OCI-LY7 (cell line): Measurements from ENCODE around the gene RET. TPM values are rescaled to one million over a fixed set of nuclear protein-coding genes. Genes with fewer than 3 reads are reported as not detected.

Source experiments
- BruUV-seq: library from RNA; stranded (reverse); fragments of 400-500 nt; replicated peaks from 2 replicates; lab custom pipeline; 2021; lab: Mats Ljungman, UMichigan
- CTCF ChIA-PET: fragments of 300-600 bp; sonication (Branson Sonifier 250); formaldehyde crosslinking; loops from one replicate; lab custom pipeline; 2022; ENCODE audit warnings: antibody characterized with exemption; ENCODE audit not compliant: unreplicated experiment; lab: Charles Lee
- POLR2A ChIA-PET: fragments of 300-600 bp; sonication (Branson Sonifier 250); formaldehyde crosslinking; loops from one replicate; lab custom pipeline; 2022; ENCODE audit warnings: antibody characterized with exemption; lab: Charles Lee
- DNase-seq: peaks from one replicate; pipeline ENCODE4 v3.0.0-alpha.2; 2015; ENCODE audit warnings: low spot score
- H2AFZ ChIP-seq: fragments of 200-600 bp; sonication (generic), shearing (Covaris generic); 2 replicates; pipeline ENCODE4 v1.6.1; 2014; ENCODE audit warnings: mild to moderate bottlenecking, antibody characterized with exemption, low read length, moderate library complexity
- H3K27ac ChIP-seq: fragments of 200-600 bp; sonication (generic); 2 replicates; pipeline ENCODE4 v1.5.1; 2014; ENCODE audit warnings: mixed run types, low read depth, mild to moderate bottlenecking, moderate library complexity, low read length, inconsistent platforms; ENCODE audit not compliant: poor library complexity, severe bottlenecking
- H3K36me3 ChIP-seq: fragments of 200-600 bp; sonication (generic); 2 replicates; pipeline ENCODE4 v1.6.1; 2014; ENCODE audit warnings: mild to moderate bottlenecking, antibody characterized with exemption, low read length, moderate library complexity, mixed read lengths; ENCODE audit not compliant: insufficient read depth
- H3K4me1 ChIP-seq: fragments of 200-600 bp; sonication (generic); 2 replicates; pipeline ENCODE4 v1.5.1; 2014; ENCODE audit warnings: mild to moderate bottlenecking, low read length; ENCODE audit not compliant: insufficient read depth, poor library complexity, severe bottlenecking
- H3K4me2 ChIP-seq: fragments of 200-600 bp; sonication (generic); 2 replicates; pipeline ENCODE4 v1.6.1; 2014; ENCODE audit warnings: mild to moderate bottlenecking, low read length
- H3K4me3 ChIP-seq: fragments of 200-600 bp; sonication (generic); 2 replicates; pipeline ENCODE4 v1.5.1; 2014; ENCODE audit warnings: mild to moderate bottlenecking, low read depth, low read length; ENCODE audit not compliant: poor library complexity, severe bottlenecking
- H3K79me2 ChIP-seq: fragments of 200-600 bp; sonication (generic); 2 replicates; pipeline ENCODE4 v1.6.1; 2016; ENCODE audit warnings: low read depth, mild to moderate bottlenecking, low read length, moderate library complexity, mixed read lengths; ENCODE audit not compliant: insufficient read depth
- H3K9me2 ChIP-seq: fragments of 200-600 bp; sonication (generic); 2 replicates; pipeline ENCODE4 v1.6.1; 2016; ENCODE audit warnings: mild to moderate bottlenecking, low read length, mixed read lengths; ENCODE audit not compliant: insufficient read depth
- H3K9me3 ChIP-seq: fragments of 200-600 bp; sonication (generic); 2 replicates; pipeline ENCODE4 v1.6.1; 2014; ENCODE audit warnings: mild to moderate bottlenecking, mixed run types, low read length, mixed read lengths
- H4K20me1 ChIP-seq: fragments of 200-600 bp; sonication (generic); 2 replicates; pipeline ENCODE4 v1.6.1; 2014; ENCODE audit warnings: mild to moderate bottlenecking, antibody characterized with exemption, low read length, moderate library complexity, mixed read lengths; ENCODE audit not compliant: insufficient read depth
- EZH2phosphoT487 ChIP-seq: fragments of 200-600 bp; sonication (generic); IDR thresholded peaks from 2 replicates; pipeline ENCODE4 v1.6.1; 2018; ENCODE audit warnings: low read depth, borderline replicate concordance, mild to moderate bottlenecking, mixed run types, antibody characterized with exemption, low read length, moderate library complexity, mixed read lengths
- intact Hi-C: fragments of 100-400 bp; cut with micrococcal nuclease; formaldehyde crosslinking; loops from one replicate; pipeline ENCODE4 v1.10.0; 2022; ENCODE audit not compliant: unreplicated experiment
- total RNA-seq, 2 experiments: library from RNA; depleted of rRNA in 1 of 2; stranded (reverse); fragments of >200 nt in 1 of 2; shearing (Covaris generic) in 1 of 2; gene quantifications; 2 replicates each; pipeline ENCODE4 v1.2.3, GENCODE V29; 2014 to 2022
- TF ChIP-seq, protein P1 (sequence below): fragments of 200-600 bp; sonication (generic); conservative IDR thresholded peaks from 2 replicates; pipeline ENCODE4 v1.5.1; 2014; ENCODE audit warnings: mild to moderate bottlenecking, antibody characterized with exemption, low read length, moderate library complexity, mixed read lengths

Gene RET
- total RNA-seq, 2 experiments from 2014 or later = 0.06 TPM; not detected in 1

DNA sequence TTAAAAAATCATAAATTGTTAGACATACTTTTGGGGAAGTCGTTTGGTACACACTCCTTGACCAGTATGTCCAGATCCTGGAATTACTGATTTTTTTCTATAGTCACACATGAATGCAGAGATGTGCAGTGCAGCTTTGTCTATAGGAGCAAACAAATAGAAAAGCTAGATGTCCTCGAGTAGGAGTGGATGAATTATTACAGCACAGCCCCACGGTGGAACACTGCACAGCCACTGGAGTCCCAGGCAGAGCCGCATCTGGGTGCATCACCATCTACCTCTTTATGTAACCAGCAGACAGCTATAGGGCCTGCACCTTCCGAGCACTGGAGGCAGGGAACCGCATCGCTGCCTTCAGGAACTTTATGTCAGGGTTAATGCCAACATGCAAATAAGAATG, 17.0 kb upstream of the RET start:
- Histone ChIP-seq H4K20me1 (no peaks in the 10 kb centered on the region), H3K36me3 (no peaks in the 10 kb centered on the region), H3K4me3 (no peak overlapping the region), H3K9me2 (no peaks in the 10 kb centered on the region), H2AFZ (no peak overlapping the region), H3K27ac (no peak overlapping the region), H3K4me2 (no peak overlapping the region), H3K4me1 (no peaks in the 10 kb centered on the region), H3K9me3 (no peaks in the 10 kb centered on the region), H3K79me2 (no peaks in the 10 kb centered on the region)
- DNase-seq = no peak
- BruUV-seq = no TSS peak
- TF ChIP-seq, protein P1, sequence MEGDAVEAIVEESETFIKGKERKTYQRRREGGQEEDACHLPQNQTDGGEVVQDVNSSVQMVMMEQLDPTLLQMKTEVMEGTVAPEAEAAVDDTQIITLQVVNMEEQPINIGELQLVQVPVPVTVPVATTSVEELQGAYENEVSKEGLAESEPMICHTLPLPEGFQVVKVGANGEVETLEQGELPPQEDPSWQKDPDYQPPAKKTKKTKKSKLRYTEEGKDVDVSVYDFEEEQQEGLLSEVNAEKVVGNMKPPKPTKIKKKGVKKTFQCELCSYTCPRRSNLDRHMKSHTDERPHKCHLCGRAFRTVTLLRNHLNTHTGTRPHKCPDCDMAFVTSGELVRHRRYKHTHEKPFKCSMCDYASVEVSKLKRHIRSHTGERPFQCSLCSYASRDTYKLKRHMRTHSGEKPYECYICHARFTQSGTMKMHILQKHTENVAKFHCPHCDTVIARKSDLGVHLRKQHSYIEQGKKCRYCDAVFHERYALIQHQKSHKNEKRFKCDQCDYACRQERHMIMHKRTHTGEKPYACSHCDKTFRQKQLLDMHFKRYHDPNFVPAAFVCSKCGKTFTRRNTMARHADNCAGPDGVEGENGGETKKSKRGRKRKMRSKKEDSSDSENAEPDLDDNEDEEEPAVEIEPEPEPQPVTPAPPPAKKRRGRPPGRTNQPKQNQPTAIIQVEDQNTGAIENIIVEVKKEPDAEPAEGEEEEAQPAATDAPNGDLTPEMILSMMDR = no peak
- TF ChIP-seq EZH2phosphoT487 = no peak
- ChIA-PET POLR2A (interaction anchor here (0.8 kb wide), 1 partner anchor 20 kb away, joined by 3 read pairs; no protein-coding TSS in a partner anchor), CTCF (no interaction called here)
- intact Hi-C loops = no loop called here

DNA sequence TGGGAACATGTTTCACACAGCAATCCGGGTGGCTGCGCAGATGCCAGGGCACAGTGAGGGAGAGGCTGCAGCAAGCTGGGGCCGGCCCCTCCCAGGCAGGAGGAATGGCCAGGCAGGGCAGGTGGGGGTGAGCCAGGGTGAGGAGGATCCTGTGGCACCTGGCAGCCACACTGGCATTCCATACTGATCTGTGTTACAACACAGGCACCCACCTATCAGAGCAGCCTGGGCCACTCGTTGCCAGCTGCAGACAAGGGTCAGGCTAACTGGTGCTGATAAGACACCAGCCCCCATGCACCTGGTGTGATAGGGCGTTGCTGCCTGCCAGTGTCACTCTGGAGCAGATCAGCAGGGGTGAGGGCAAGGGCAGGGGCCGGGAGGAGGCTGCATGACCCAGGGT, 16.6 kb upstream of the RET start:
- Histone ChIP-seq H2AFZ (no peak overlapping the region), H3K4me3 (no peak overlapping the region), H4K20me1 (no peaks in the 10 kb centered on the region), H3K4me2 (no peak overlapping the region), H3K4me1 (no peaks in the 10 kb centered on the region), H3K9me2 (no peaks in the 10 kb centered on the region), H3K79me2 (no peaks in the 10 kb centered on the region), H3K36me3 (no peaks in the 10 kb centered on the region), H3K27ac (no peak overlapping the region), H3K9me3 (no peaks in the 10 kb centered on the region)
- TF ChIP-seq, protein P1 = no peak
- TF ChIP-seq EZH2phosphoT487 = no peak
- BruUV-seq = no TSS peak
- CTCF ChIA-PET = no interaction called here
- POLR2A ChIA-PET = interaction anchor here (0.8 kb wide), 1 partner anchor 20 kb away, joined by 3 read pairs; no protein-coding TSS in a partner anchor
- intact Hi-C loops = no loop called here
- no peak for DNase-seq

DNA sequence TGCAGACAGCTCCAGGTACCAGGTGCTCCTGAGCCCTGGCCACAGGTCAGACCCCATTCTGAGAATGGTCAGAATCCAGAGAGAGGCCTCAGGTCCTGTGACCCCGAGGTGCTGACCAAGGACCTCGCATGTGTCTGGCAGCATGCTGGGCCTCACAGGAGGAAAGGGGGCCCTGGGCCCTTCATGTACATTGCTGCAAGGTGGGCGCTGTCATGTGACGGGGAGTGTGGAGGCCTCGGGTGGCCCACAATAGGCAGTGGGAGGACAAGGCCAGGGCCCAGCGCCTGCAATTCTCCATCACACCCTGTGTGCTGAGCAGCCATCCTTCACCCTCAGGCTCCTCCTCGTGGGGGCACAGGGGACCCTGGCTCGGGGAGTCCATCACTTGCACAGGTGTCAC, 15.5 kb upstream of the RET start:
- no peak overlapping the region for H3K27ac ChIP-seq
- no peaks in the 10 kb centered on the region for H3K9me2 ChIP-seq
- no peak for DNase-seq
- no peaks in the 10 kb centered on the region for H3K36me3 ChIP-seq
- no peaks in the 10 kb centered on the region for H3K4me1 ChIP-seq
- H3K4me2 ChIP-seq = no peak overlapping the region
- no peaks in the 10 kb centered on the region for H3K9me3 ChIP-seq
- H3K4me3 ChIP-seq = no peak overlapping the region
- no peaks in the 10 kb centered on the region for H3K79me2 ChIP-seq
- no peak overlapping the region for H2AFZ ChIP-seq
- ChIA-PET CTCF (no interaction called here), POLR2A (no interaction called here)
- TF ChIP-seq, protein P1 = no peak
- TF ChIP-seq EZH2phosphoT487 = no peak
- intact Hi-C loops = no loop called here
- BruUV-seq = no TSS peak
- no peaks in the 10 kb centered on the region for H4K20me1 ChIP-seq
